Stimulated activated CD8-positive, alpha-beta memory T cell treated with anti-CD3 and anti-CD28 coated beads, Interleukin-2, amount 100 ng/mL, for 1 hour (primary cell): Measurements from ENCODE around the gene MOCOS.
"Not testable (repeated sequence)": the region's sequence is repeated elsewhere in the genome, so short reads cannot be mapped to it uniquely, and the experiment has no call there.

Experiments used
- DNase-seq, 2 donors: peaks; one replicate each; pipeline ENCODE4 v3.0.0-alpha.2; 2020; ENCODE audit warnings: low read depth in 2 of 2

Gene MOCOS

GRCh38 chr18:36200354-36200771 lies 13.1 kb downstream of the MOCOS start:
- DNase-seq: no peak

DNA sequence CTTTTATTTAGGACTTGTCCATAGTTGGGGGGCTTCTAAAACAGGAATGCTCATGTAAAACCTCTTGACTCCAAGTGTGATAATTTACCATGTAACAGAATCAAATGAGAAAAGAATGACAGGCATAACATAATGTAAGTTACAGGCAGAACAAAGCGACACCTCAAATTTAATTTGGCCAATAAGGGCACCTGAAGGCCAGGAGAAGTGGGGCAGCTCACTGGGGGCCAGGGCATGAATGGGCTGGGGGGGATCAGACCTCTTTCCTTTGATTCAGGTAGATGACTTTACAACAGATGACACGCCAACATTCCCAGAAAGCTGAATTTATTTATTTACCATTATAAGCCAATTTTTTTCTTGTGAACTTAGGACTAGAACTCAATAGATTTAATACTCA lies 14.5 kb downstream of the MOCOS start:
- no peak for DNase-seq

DNA sequence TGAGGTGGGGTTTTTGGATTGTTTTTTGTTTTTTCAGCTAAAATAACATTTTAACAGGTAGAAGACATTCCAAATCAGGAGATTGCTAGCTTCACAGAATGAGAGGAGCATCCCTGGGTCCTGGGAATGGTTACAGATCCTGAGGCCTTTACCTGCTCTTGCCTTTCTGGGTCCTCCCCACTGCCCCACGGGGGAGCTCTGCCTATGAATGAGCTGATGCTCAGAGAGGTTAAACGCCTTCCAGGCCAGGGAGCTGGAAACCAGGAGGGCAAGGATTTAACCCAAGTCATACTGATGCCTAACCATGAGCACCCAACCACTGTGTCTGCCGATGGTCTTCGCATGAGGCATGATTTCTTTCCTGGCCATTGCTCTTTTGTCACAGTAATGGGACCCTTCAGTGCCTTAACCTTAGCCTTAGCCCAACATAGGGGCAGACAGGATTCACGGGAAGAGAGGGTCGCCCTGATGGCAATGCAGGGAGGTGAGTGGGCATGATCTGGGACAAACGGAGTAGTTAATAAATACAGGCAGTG lies 16.1 kb downstream of the MOCOS start:
- DNase-seq: no peak

GRCh38 chr18:36205166-36205565 lies 17.9 kb downstream of the MOCOS start:
- no peak for DNase-seq

GRCh38 chr18:36207303-36207702 lies 20.0 kb downstream of the MOCOS start:
- DNase-seq: no peak

GRCh38 chr18:36207969-36208368 lies 20.7 kb downstream of the MOCOS start:
- not testable (repeated sequence) for DNase-seq

- DNase-seq: no peak
Measured at GRCh38 chr18:36211612-36212065, 24.3 kb downstream of the MOCOS start.

GRCh38 chr18:36212301-36213171 lies 25.2 kb downstream of the MOCOS start:
- DNase-seq: no peak

GRCh38 chr18:36214811-36215210 lies 27.5 kb downstream of the MOCOS start:
- DNase-seq: no peak

DNA sequence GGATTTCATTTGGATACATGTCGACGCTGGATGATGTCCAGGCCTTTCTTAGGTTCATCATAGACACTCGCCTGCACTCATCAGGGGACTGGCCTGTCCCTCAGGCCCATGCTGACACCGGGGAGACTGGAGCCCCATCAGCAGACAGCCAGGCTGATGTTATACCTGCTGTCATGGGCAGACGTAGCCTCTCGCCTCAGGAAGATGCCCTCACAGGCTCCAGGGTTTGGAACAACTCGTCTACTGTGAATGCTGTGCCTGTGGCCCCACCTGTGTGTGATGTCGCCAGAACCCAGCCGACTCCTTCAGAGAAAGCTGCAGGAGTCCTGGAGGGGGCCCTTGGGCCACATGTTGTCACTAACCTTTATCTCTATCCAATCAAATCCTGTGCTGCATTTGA lies 28.3 kb downstream of the MOCOS start:
- no peak for DNase-seq

- no peak for DNase-seq
Measured at GRCh38 chr18:36217348-36217747, 30.1 kb downstream of the MOCOS start.

GRCh38 chr18:36229188-36229587 lies 41.9 kb downstream of the MOCOS start:
- DNase-seq: no peak

DNA sequence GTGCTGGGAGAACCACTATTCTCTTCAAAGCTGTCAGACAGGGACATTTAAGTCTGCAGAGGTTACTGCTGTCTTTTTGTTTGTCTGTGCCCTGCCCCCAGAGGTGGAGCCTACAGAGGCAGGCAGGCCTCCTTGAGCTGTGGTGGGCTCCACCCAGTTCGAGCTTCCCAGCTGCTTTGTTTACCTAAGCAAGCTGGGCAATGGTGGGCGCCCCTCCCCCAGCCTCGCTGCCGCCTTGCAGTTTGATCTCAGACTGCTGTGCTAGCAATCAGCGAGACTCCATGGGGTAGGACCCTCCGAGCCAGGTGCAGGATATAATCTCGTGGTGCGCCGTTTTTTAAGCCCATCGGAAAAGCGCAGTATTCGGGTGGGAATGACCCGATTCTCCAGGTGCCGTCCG lies 53.2 kb downstream of the MOCOS start:
- DNase-seq: not testable (repeated sequence)

DNA sequence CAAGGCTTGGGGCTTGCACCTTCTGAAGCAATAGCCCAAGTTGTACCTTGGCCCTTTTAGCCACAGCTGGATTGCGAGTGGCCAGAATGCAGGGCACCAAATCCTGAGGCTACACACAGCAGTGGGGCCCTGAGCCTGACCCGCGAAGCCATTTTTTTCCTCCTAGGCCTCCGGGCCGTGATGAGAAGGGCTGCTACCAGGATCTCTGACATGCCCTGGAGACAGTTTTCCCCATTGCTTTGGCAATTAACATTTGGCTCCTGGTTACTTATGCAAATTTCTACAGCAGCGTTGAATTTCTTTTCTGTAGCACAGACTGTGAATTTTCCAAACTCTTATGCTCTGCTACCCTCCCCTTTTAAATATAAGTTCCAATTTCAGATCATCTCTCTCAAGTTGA lies 54.5 kb downstream of the MOCOS start:
- no peak for DNase-seq

- no peak for DNase-seq
Measured at GRCh38 chr18:36247036-36247435, 59.7 kb downstream of the MOCOS start.

GRCh38 chr18:36249392-36249791 lies 62.1 kb downstream of the MOCOS start:
- no peak for DNase-seq

DNA sequence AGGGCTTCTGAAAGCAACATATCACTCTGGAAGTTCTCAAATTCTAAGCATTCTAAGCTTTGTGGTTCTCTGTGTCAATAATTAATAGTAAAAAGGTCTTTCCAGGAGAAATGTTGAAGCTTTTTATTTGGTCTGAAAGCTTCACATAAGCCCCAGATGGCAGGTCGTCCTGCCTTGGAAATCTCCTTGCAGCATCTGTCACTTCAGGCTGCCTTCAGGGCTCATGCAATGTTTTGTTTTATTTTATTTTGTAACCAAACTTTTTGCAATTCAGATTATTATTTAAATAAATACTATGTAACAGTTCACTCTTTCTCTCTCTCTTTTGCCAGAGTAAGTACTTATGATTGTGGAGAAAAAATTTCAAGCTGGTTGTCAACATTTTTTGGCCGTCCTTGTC lies 63.5 kb downstream of the MOCOS start:
- DNase-seq: no peak

DNA sequence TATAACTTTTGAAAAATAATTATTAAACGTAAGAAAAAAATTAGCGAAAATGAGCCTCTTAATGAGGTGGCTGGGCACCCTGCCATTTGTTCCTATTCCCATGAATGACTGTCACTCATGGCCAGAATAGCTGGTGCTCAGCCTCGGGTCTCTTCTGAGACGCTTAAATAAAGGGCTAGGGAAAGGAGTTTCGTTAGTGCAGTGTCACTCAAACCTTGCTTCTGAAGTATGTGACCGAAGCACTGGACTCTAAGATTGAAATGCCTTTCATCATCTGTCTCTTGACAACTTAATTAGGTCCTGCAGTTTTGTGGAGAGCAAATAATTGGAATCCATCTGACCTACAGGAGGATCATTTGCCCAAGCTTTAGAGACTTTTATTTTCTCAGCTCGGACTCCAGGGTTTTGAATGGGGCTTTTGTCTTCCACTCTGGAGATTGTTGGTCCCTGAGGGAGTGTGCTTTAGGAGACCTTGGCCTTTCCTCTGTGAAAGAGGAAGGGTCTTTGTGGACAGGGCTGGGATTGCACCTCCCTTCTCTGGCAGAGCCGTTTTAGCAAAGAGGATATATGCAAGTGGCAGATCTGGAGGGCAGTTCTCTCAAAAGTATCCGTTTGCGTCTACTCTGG lies 67.9 kb downstream of the MOCOS start:
- no peak for DNase-seq

DNA sequence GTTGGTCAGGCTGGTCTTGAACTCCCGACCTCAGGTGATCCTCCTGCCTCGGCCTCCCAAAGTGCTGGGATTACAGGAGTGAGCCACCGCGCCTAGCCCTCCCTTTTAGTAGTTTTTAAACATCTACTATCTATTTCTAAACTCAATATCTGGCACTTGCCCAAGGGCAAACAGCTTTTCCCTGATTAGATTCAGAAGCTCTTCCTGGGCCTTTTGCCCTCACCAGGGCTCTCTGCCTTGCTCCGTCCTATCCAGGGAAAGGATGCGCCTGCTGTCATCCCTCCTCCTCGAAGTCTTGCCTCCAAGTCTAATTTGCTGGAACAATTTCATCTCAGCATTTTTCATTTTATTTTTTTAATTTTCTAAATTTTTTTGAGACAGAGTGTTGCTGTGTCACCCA lies 68.8 kb downstream of the MOCOS start:
- no peak for DNase-seq

DNA sequence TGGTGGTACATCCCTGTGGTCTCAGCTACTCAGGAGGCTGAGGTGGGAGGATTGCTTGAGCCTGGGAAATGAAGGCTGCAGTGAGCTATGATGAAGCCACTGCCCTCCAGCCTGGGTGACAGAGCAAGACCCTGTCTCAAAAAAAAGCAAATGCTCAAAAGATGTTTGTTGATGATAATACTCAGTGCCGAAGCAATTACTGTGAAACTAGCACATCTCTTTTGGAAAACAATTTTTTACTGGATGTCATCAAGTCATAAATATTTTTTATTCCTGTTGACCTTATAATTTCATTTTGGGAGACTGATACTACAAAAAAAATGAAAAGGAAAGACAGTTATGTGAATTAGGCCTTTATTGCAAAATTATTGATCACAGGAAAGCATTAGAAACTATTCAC lies 75.7 kb downstream of the MOCOS start:
- DNase-seq: no peak

DNA sequence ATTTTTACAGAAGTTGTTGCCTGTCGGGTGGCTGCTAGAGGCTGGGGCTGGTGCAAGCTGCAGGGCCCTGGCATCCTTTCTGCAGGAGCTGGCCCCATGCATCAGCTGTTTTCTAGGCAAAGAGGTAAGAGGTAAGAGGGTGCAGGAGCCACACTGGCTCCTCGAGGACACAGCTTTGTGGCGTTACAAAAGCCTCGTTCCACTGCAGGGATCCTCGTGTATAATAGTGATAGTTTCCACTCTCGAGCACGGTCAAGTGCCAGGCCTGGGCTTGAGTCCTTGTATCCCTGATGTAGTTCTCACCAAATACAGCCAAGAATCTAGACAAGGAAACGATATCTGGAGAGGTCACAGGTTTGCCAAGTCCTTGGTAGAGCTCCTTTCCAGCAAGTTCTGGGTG lies 77.0 kb downstream of the MOCOS start:
- no peak for DNase-seq

DNA sequence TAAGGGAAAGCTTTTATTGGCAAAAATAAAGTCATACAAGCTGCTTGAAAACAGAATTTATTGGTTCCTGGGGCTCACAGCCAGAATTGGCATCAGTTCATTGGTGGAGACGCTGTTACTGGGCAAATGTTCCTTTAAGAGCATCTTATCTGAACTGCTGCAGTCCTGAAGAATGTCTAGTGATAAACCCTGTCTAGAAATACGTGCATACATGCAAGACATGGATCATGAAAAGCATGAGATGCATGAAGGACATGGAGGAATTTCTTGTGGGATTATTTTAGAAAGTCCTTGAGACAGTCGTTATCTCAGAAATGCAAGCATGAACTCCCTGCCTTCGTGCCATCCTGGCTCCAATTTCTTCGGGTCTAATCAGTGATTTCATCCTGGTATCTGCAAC lies 77.7 kb downstream of the MOCOS start:
- DNase-seq: no peak

DNA sequence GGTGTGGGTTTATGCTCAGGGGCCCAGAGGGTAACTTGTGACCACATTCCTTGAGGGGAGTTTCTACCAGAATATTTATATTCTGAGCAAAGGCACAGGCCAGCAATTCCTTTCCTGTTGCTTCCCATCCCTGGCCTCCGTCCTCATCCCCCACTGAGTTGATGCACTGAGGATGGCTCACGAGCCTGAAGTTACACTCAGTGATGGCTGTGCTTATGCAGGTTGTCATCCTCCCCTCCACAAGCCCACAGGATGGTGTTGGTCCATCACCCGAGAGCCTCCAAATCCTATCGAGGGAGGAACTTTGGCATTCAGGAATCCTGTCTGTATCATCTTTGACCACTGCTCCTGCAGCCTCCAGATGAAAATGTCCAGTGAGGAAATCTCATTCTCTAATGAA lies 81.9 kb downstream of the MOCOS start:
- no peak for DNase-seq
